ENCODE results near the gene PGGT1B.

Gene PGGT1B

DNA sequence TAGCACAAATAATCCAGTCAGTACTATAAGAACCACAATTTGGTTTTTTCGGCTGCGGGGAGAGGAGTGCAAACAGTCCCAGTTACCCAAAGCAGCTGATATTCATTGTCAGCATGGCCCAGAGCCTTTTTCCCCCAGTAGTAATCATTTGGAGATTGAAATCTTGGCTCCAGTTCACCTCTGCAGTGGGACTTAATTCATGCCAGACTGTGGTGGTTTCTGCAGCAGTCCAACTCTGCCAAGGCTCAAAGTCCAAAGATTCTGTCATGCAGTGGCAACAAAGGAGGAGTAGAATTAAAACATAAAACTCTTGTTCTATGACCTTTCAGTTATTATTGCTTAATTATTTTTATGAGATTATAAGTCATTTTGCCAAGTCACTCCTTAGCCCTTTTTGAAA is 68.0 kb downstream of the PGGT1B start:
- H3K4me2 ChIP-seq (ENCODE audit: insufficient read depth, low read length, poor library complexity, severe bottlenecking), result no peak overlapping the region
- no peak overlapping the region for H2BK12ac ChIP-seq (ENCODE audit: low read length)
- H3K18ac ChIP-seq (ENCODE audit: low read length), result no peak overlapping the region
- H3K4ac ChIP-seq (ENCODE audit: low read length), result no peak overlapping the region
- DNase-seq (ENCODE audit: low spot score), result no peak
- H3K27me3 ChIP-seq (ENCODE audit: control insufficient read depth in 3 of 3, insufficient read depth in 3 of 3, low read depth in 1 of 3, low read length in 3 of 3), result no peaks in the 10 kb centered on the region
- H2AFZ ChIP-seq (ENCODE audit: low read length), result no peak overlapping the region
- H2BK15ac ChIP-seq (ENCODE audit: low read length), result no peak overlapping the region
- H4K8ac ChIP-seq (ENCODE audit: low read depth, low read length), result no peak overlapping the region
- H3K36me3 ChIP-seq (replicated peaks in 1 of 2; ENCODE audit: control insufficient read depth in 2 of 2, insufficient read depth in 2 of 2, low read length in 2 of 2), result no peaks in the 10 kb centered on the region
- H3K4me3 ChIP-seq (ENCODE audit: low read length in 2 of 2), result no peak overlapping the region
- H3K79me1 ChIP-seq (ENCODE audit: low read depth, low read length), result no peaks in the 10 kb centered on the region
- H3K9ac ChIP-seq (ENCODE audit: low read depth, low read length, poor library complexity), result no peak overlapping the region
- no peak overlapping the region for H2AK5ac ChIP-seq (ENCODE audit: low read depth, low read length)
- no peak overlapping the region for H2BK120ac ChIP-seq (ENCODE audit: low read depth, low read length)
- WGBS, 2 donors (ENCODE audit: extremely low coverage in 2 of 2, insufficient read length in 2 of 2, insufficient replicate concordance in 1 of 2), result no CpG with 5 or more reads among the region's 2 CpGs
- no peaks in the 10 kb centered on the region for H3K4me1 ChIP-seq (ENCODE audit: control insufficient read depth in 2 of 2, insufficient read depth in 1 of 2, low read depth in 1 of 2, low read length in 2 of 2)
- H3K14ac ChIP-seq (ENCODE audit: low read length), result no peak overlapping the region
- H4K91ac ChIP-seq (ENCODE audit: low read depth, low read length, poor library complexity), result no peak overlapping the region
- no peak overlapping the region for H3K27ac ChIP-seq (replicated peaks; ENCODE audit: low read length)
- no peaks in the 10 kb centered on the region for H3K9me3 ChIP-seq (replicated peaks in 1 of 2; ENCODE audit: control insufficient read depth in 2 of 2, insufficient read depth in 1 of 2, low read depth in 1 of 2, low read length in 2 of 2)
- no peak overlapping the region for H2BK5ac ChIP-seq (ENCODE audit: low read length)
- no peak overlapping the region for H3K23ac ChIP-seq (ENCODE audit: low read depth, low read length, poor library complexity)

DNA sequence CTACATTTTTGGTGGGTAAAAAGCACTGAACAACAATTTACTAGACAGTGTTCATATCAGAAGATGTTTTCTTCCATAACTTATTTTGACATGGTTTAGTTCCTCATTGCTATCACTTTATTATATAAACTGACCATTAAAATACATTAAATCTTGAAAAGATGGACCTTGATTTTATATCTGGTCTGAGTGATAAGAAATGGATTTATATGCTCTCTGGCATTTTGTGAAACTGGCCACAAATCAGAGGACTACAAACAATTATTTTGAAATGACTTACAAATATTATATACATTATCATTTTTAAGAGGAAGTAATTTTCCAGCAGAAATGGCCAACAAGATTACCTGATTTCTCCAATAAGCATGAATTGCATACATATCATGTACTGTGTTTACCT is 69.4 kb downstream of the PGGT1B start:
- H3K79me1 ChIP-seq (ENCODE audit: low read depth, low read length), result no peaks in the 10 kb centered on the region
- H2BK5ac ChIP-seq (ENCODE audit: low read length), result no peak overlapping the region
- no peak overlapping the region for H3K18ac ChIP-seq (ENCODE audit: low read length)
- no peaks in the 10 kb centered on the region for H3K27me3 ChIP-seq (ENCODE audit: control insufficient read depth in 3 of 3, insufficient read depth in 3 of 3, low read depth in 1 of 3, low read length in 3 of 3)
- H2AFZ ChIP-seq (ENCODE audit: low read length), result no peak overlapping the region
- no peak overlapping the region for H3K4ac ChIP-seq (ENCODE audit: low read length)
- no peak overlapping the region for H3K23ac ChIP-seq (ENCODE audit: low read depth, low read length, poor library complexity)
- H4K8ac ChIP-seq (ENCODE audit: low read depth, low read length), result no peak overlapping the region
- H2BK15ac ChIP-seq (ENCODE audit: low read length), result no peak overlapping the region
- no peaks in the 10 kb centered on the region for H3K9me3 ChIP-seq (replicated peaks in 1 of 2; ENCODE audit: control insufficient read depth in 2 of 2, insufficient read depth in 1 of 2, low read depth in 1 of 2, low read length in 2 of 2)
- H2AK5ac ChIP-seq (ENCODE audit: low read depth, low read length), result no peak overlapping the region
- H3K9ac ChIP-seq (ENCODE audit: low read depth, low read length, poor library complexity), result no peak overlapping the region
- H3K4me1 ChIP-seq (ENCODE audit: control insufficient read depth in 2 of 2, insufficient read depth in 1 of 2, low read depth in 1 of 2, low read length in 2 of 2), result no peaks in the 10 kb centered on the region
- no peak overlapping the region for H2BK120ac ChIP-seq (ENCODE audit: low read depth, low read length)
- no peak overlapping the region for H3K14ac ChIP-seq (ENCODE audit: low read length)
- no peak overlapping the region for H3K4me3 ChIP-seq (ENCODE audit: low read length in 2 of 2)
- H4K91ac ChIP-seq (ENCODE audit: low read depth, low read length, poor library complexity), result no peak overlapping the region
- no peak overlapping the region for H3K4me2 ChIP-seq (ENCODE audit: insufficient read depth, low read length, poor library complexity, severe bottlenecking)
- H3K27ac ChIP-seq (replicated peaks; ENCODE audit: low read length), result no peak overlapping the region
- no peaks in the 10 kb centered on the region for H3K36me3 ChIP-seq (replicated peaks in 1 of 2; ENCODE audit: control insufficient read depth in 2 of 2, insufficient read depth in 2 of 2, low read length in 2 of 2)
- no peak overlapping the region for H2BK12ac ChIP-seq (ENCODE audit: low read length)
- DNase-seq (ENCODE audit: low spot score), result no peak

DNA sequence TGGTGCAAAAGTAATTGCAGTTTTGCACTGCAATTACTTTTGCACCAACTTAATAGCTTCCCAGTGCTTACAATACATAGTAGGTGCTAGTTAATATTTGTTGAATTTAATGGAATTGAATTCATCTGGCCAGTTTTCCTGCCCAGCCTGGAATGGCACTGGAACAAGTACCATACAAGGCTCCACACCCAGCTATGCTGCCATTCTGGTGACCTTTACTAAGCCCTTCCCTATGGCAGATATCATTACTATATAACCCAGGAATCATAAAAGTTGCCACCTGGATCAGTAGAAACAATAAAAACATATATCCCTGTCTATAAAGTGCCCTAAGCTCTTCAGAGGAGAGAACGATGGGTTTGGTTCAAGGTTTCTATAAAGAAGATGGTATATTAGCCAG is 70.6 kb downstream of the PGGT1B start:
- no peak overlapping the region for H3K14ac ChIP-seq (ENCODE audit: low read length)

DNA sequence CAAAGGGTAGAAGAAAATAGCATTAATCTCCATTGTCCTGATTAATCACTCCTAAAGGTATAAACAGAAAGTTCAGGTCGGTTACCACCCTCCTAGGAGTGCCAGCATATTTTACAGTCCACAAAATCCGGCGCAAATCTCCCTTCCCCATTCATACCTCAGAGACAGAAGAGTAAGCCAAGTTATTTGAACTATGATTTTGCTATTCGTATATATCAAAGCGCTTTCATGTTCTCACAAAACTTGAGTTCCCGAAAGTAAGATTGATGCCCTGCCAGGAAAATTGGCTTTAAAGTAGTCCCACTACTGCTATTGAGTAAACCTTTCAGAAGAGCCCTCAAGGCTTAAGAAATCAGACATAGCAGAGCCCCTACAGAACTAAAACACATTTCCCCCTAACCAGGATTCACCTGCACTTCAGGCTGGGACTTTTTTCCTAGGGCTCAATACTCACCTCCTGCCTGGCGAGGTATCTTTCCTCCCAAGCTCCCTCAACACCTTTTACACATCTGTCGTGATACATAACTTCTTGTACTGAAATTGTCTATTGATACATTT is 71.1 kb downstream of the PGGT1B start:
- H2BK15ac ChIP-seq (ENCODE audit: low read length), result no peak overlapping the region
- no peak overlapping the region for H4K8ac ChIP-seq (ENCODE audit: low read depth, low read length)
- no peak overlapping the region for H2BK5ac ChIP-seq (ENCODE audit: low read length)
- no peak overlapping the region for H2AK5ac ChIP-seq (ENCODE audit: low read depth, low read length)
- no peaks in the 10 kb centered on the region for H3K36me3 ChIP-seq (replicated peaks in 1 of 2; ENCODE audit: control insufficient read depth in 2 of 2, insufficient read depth in 2 of 2, low read length in 2 of 2)
- H3K27me3 ChIP-seq (ENCODE audit: control insufficient read depth in 3 of 3, insufficient read depth in 3 of 3, low read depth in 1 of 3, low read length in 3 of 3), result no peaks in the 10 kb centered on the region
- no peak overlapping the region for H3K9ac ChIP-seq (ENCODE audit: low read depth, low read length, poor library complexity)
- H2AFZ ChIP-seq (ENCODE audit: low read length), result no peak overlapping the region
- no peak overlapping the region for H3K4me3 ChIP-seq (ENCODE audit: low read length in 2 of 2)
- no peaks in the 10 kb centered on the region for H3K4me1 ChIP-seq (ENCODE audit: control insufficient read depth in 2 of 2, insufficient read depth in 1 of 2, low read depth in 1 of 2, low read length in 2 of 2)
- H3K4me2 ChIP-seq (ENCODE audit: insufficient read depth, low read length, poor library complexity, severe bottlenecking), result no peak overlapping the region
- H3K18ac ChIP-seq (ENCODE audit: low read length), result no peak overlapping the region
- no peak overlapping the region for H3K14ac ChIP-seq (ENCODE audit: low read length)
- WGBS, 2 donors (ENCODE audit: extremely low coverage in 2 of 2, insufficient read length in 2 of 2, insufficient replicate concordance in 1 of 2), result no CpG with 5 or more reads among the region's 8 CpGs
- H3K9me3 ChIP-seq (replicated peaks in 1 of 2; ENCODE audit: control insufficient read depth in 2 of 2, insufficient read depth in 1 of 2, low read depth in 1 of 2, low read length in 2 of 2), result no peaks in the 10 kb centered on the region
- no peak overlapping the region for H3K4ac ChIP-seq (ENCODE audit: low read length)
- H2BK12ac ChIP-seq (ENCODE audit: low read length), result no peak overlapping the region
- no peak overlapping the region for H3K27ac ChIP-seq (replicated peaks; ENCODE audit: low read length)
- H2BK120ac ChIP-seq (ENCODE audit: low read depth, low read length), result no peak overlapping the region
- no peak overlapping the region for H4K91ac ChIP-seq (ENCODE audit: low read depth, low read length, poor library complexity)
- no peak for DNase-seq (ENCODE audit: low spot score)
- H3K79me1 ChIP-seq (ENCODE audit: low read depth, low read length), result no peaks in the 10 kb centered on the region
- H3K23ac ChIP-seq (ENCODE audit: low read depth, low read length, poor library complexity), result no peak overlapping the region

More for the DNA sequence above, 70.6 kb downstream of the PGGT1B start:
- H4K91ac ChIP-seq (ENCODE audit: low read depth, low read length, poor library complexity), result no peak overlapping the region
- no peaks in the 10 kb centered on the region for H3K4me1 ChIP-seq (ENCODE audit: control insufficient read depth in 2 of 2, insufficient read depth in 1 of 2, low read depth in 1 of 2, low read length in 2 of 2)
- no peak overlapping the region for H4K8ac ChIP-seq (ENCODE audit: low read depth, low read length)
- no peak overlapping the region for H3K27ac ChIP-seq (replicated peaks; ENCODE audit: low read length)
- no peak overlapping the region for H2AK5ac ChIP-seq (ENCODE audit: low read depth, low read length)
- no peak for DNase-seq (ENCODE audit: low spot score)
- no peak overlapping the region for H3K9ac ChIP-seq (ENCODE audit: low read depth, low read length, poor library complexity)
- H2BK120ac ChIP-seq (ENCODE audit: low read depth, low read length), result no peak overlapping the region
- no peak overlapping the region for H3K4me3 ChIP-seq (ENCODE audit: low read length in 2 of 2)
- no peak overlapping the region for H3K4ac ChIP-seq (ENCODE audit: low read length)
- no peaks in the 10 kb centered on the region for H3K27me3 ChIP-seq (ENCODE audit: control insufficient read depth in 3 of 3, insufficient read depth in 3 of 3, low read depth in 1 of 3, low read length in 3 of 3)
- H3K18ac ChIP-seq (ENCODE audit: low read length), result no peak overlapping the region
- no peak overlapping the region for H2BK5ac ChIP-seq (ENCODE audit: low read length)
- no peak overlapping the region for H2BK12ac ChIP-seq (ENCODE audit: low read length)
- no peak overlapping the region for H3K4me2 ChIP-seq (ENCODE audit: insufficient read depth, low read length, poor library complexity, severe bottlenecking)
- H3K23ac ChIP-seq (ENCODE audit: low read depth, low read length, poor library complexity), result no peak overlapping the region
- no peaks in the 10 kb centered on the region for H3K79me1 ChIP-seq (ENCODE audit: low read depth, low read length)
- no peaks in the 10 kb centered on the region for H3K9me3 ChIP-seq (replicated peaks in 1 of 2; ENCODE audit: control insufficient read depth in 2 of 2, insufficient read depth in 1 of 2, low read depth in 1 of 2, low read length in 2 of 2)
- H3K36me3 ChIP-seq (replicated peaks in 1 of 2; ENCODE audit: control insufficient read depth in 2 of 2, insufficient read depth in 2 of 2, low read length in 2 of 2), result no peaks in the 10 kb centered on the region
- no CpG with 5 or more reads among the region's 1 CpG for WGBS, 2 donors (ENCODE audit: extremely low coverage in 2 of 2, insufficient read length in 2 of 2, insufficient replicate concordance in 1 of 2)
- H2BK15ac ChIP-seq (ENCODE audit: low read length), result no peak overlapping the region
- no peak overlapping the region for H2AFZ ChIP-seq (ENCODE audit: low read length)
